T1000 (cell line): ENCODE results near the gene DEDD.

Source experiments
- DNase-seq: peaks from one replicate; lab custom pipeline; 2025; ENCODE audit warnings: mixed read lengths; lab: John Stamatoyannopoulos, UW

Gene DEDD, protein sequence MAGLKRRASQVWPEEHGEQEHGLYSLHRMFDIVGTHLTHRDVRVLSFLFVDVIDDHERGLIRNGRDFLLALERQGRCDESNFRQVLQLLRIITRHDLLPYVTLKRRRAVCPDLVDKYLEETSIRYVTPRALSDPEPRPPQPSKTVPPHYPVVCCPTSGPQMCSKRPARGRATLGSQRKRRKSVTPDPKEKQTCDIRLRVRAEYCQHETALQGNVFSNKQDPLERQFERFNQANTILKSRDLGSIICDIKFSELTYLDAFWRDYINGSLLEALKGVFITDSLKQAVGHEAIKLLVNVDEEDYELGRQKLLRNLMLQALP

GRCh38 chr1:161132410-161133219 is at the start of gene DEDD:
Gene DEDD (minus strand): TSS chr1:161132667. CDS start chr1:161124462, 8,205 bp downstream.
- peak; percentile 87 for DNase-seq

DNA sequence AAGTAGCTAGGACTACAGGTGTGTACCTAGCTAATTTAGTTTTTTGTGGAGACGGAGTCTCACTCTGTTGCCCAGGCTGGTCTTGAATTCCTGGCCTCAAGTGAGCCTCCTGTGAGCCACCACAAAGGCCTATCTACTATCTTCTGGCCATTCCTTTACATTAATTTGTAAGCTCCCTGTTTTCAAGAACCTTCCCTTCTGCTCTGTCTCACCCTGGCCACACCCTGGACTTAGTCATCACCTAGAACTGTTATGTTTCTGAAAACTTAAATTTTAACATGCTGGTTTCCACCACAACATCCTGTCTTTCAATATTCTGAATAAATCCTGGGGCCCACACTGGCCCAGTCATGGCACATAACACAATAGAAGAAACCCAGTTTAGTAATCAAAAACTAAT is 49.7 kb upstream of the DEDD start:
- no peak for DNase-seq

- DNase-seq: no peak
Observed at GRCh38 chr1:161180639-161181038, 48.2 kb upstream of the DEDD start.

- DNase-seq: no peak
Observed at GRCh38 chr1:161179698-161180097, 47.2 kb upstream of the DEDD start.

DNA sequence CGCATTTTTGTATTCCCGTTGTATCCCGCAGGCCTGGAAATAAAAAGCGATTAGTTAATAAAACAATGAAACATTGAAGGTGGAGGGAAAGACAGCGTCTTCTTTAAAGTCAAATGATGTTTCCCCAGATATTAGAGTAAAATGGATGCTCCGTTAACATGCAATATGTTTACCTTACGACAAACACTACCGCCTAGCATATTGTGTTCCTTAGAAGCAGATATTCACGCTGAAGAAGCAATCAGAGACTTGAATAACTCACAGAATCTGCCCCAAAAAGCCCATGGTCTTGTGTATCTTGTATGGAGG is 45.4 kb upstream of the DEDD start:
- DNase-seq: no peak

DNA sequence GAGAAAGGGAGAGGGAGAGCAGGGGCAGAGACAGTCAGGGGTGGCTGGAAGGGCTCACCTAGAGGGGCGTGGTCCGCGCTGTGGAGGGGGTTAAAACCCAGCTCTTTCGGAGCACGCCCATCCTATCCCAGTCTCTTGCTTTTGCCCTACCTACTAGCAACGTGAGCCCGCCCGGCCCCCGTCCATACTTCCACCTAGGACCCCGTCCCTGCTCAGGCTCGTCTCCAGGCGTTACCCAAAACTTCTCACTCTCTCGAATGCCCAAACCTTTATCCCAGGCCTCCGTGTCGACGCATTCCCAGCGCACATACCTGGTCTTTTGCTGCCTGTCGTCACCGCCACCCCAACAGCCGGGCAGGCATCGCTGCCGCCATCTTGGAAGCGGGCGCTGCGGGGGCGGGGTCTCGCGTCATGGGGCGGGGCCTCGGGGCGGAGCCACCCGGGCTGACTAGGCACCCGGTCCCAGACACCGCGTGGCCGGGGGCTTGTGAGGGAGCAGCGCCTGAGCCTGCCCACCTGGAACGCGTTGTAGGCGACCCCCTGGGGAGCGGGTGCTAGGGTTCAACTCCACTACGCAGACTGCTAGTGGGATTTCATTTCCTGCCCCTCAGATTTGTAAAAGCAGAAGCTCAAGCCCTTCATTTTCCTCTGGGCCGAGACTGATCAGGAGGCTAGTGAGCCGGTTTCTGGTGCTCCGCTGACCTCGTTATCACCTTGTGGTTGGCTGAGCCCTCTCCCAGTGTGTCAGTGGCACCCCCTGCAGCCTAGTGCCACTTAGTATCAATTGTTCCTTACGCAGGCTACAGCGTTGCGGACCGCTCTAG is 44.9 kb upstream of the DEDD start, which contains the start of gene B4GALT3:
B4GALT3 (minus strand) TSS at position 396 of the 824 bp plus-strand sequence. CDS start 1,447 bp downstream, outside the sequence.
- peak; percentile 75 for DNase-seq

DNA sequence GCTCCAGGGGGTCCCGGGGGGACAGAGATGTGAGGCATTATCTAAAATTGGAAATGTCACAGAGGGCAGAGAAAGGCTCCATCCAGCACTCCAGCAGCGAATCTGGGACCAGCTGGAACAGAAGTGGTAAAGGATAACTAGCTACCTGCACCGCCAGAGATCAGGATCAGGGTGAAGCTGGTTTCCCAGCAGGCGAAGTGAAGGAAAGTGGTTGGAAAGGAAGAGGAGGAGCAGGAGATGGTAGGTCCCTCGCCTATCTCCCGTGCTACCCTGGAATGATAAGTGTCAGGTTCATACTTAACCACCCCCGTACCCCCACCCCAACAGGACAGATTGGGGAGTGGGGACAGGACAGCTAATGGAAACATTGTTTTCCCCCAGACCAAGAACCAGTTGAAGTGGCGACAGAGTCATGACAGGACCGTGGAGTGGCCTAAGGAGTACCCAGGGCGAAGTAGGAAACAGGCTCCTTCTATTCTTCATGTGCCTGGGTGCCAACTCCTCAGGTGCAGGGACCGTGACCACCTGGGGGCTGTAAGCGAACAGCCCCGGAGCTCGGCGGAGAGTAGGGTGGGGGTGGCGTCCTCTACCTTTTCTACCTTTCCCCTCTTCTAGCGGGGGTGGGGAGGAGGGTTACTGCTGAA is 44.1 kb upstream of the DEDD start:
- DNase-seq: no peak

- no peak for DNase-seq
Observed at GRCh38 chr1:161175771-161176453, 43.4 kb upstream of the DEDD start.

GRCh38 chr1:161174911-161175310 is 42.4 kb upstream of the DEDD start:
- no peak for DNase-seq

GRCh38 chr1:161173711-161174110 is 41.2 kb upstream of the DEDD start:
- no peak for DNase-seq

DNA sequence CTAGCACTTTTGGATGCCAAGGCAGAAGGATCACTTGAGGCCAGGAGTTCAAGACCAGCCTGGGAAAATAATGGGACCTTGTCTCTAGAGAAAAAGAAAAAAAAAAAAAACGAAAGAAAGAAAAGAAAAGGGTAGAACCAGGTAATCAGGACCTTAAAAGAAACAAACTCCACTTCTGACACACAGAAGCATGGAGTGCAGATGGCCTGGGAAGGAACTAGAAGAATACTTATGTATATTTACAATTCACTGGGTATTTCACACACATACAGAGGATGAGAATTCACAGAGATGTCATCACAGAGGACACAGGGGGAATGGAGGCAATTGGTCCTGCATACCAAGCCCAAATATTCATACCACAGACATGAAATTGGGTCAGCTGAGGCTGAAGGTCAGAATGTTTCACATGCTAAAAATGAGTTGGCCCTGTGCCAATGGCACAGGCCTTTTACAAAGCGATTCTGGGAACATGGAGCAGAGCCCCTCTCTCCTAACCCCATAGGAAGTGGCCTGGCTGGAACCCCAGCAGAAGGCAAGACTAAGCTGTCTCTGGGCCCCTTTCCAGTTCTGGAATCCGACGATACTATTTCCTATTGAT is 40.4 kb upstream of the DEDD start:
- no peak for DNase-seq

GRCh38 chr1:161172349-161172748 is 39.9 kb upstream of the DEDD start:
- DNase-seq: no peak

- no peak for DNase-seq
Observed at GRCh38 chr1:161171696-161172095, 39.2 kb upstream of the DEDD start.

DNA sequence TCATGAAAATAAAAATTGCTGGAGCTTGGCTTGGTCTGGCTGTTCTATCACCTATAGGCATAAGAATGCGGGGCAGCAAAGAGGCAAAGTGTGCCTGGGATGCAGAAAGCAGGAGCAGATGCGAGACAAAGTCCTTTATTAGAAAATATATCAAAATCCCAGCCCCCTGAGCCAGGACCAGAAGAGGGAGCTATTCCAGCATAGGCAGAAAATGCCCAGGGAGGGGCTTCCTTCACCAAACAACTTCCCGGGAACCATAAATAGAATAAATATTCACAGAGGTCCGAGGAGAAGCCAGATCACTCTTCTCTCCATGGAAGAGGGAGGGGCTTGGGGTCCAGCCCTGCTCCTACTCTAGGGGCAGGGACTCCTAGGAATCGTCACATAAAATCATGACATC is 38.7 kb upstream of the DEDD start:
- no peak for DNase-seq

- DNase-seq: no peak
Observed at GRCh38 chr1:161168906-161169305, 36.4 kb upstream of the DEDD start.

DNA sequence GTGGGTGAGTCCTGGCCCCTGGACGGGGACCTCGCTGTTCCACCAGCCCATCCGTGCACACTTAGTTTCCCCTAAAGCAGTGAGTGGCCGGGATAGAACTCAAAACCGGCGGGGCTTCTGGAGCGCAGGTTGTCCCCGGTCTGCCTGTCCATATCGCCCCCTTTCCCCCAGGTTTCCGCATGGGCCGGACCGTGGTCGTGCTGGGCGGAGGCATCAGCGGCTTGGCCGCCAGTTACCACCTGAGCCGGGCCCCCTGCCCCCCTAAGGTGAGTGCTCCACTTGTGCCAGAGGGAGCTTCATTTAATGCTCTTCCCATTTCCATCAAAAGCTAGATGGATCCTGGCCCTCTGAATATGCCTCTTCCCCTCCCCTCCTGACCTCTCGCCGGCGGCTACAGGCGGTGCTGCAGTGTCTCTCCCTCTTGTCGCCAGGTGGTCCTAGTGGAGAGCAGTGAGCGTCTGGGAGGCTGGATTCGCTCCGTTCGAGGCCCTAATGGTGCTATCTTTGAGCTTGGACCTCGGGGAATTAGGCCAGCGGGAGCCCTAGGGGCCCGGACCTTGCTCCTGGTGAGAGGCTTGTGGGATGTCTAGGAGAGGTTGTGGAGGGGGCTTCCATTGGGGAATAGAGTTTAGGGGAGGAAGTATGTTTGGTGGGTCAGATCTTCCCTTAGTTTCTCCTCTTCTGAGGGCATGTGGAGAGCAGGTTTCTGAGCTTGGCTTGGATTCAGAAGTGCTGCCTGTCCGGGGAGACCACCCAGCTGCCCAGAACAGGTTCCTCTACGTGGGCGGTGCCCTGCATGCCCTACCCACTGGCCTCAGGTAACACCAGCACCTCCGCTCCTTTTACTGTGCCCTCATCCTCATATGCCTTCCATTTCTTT is 34.4 kb upstream of the DEDD start:
- no peak for DNase-seq

DNA sequence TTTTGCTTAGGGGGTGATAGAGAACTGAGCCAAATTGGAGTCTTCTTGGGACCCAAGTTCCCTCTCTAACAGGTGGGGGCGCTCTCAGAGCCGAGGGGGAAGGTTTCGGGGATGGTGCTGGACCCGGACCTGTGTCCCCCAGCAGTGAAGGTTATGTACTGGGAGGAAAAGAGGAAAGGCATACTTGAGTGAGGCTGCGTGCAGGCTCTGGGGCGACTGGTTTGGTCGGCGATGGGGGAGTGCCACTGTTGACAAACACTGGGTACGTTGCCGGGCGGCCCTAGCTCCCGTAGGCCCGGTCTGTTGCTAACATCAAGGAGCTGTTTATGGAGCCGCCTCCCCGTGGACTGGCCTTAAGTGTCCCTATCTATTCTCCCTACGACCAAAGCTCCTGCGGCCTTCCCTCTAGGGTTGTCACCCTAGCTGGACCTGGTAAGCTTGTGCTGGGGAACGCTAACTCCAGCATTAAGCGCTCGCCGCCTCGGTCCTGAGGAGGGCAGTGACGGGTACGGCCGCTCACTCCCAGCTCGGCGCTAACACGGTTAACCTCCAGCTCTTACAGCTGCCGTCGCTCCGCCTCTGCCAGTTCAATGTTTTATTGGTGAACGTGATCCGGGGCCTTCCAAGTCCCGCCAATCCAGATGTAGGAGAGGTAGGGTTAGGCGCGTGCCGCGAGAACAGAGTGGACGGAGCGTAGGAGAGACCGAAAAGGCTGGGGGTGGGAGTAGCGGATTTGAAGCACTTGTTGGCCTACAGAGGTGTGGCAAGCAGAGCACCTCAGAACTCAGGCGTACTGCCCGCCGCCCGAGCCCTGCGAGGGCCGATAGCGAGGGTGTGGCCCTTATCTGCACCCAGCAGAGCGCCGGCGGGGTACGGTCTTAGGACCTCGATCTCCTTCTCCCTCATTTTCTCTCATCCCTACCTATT is 33.5 kb upstream of the DEDD start, which contains the start of gene PPOX:
PPOX (plus strand) TSS at position 685 of the 927 bp plus-strand sequence. CDS start 422 bp downstream, outside the sequence.
- peak; percentile 88 for DNase-seq

GRCh38 chr1:161164901-161165610 is 32.6 kb upstream of the DEDD start:
- DNase-seq: no peak
